HG02763 (cell line): ENCODE results near the gene NLRP3.
A peak's percentile ranks its signal among the peaks of the same experiment; 100 is the strongest.
"Not testable (repeated sequence)": the region's sequence is repeated elsewhere in the genome, so short reads cannot be mapped to it uniquely, and the experiment has no call there.

Experiments
- ATAC-seq: cut with Tn5 transposase; IDR thresholded peaks from one replicate; pipeline ENCODE4 v1.9.1; 2021; ENCODE audit warnings: mild to moderate bottlenecking, moderate library complexity; ENCODE audit not compliant: unreplicated experiment

Gene NLRP3

DNA sequence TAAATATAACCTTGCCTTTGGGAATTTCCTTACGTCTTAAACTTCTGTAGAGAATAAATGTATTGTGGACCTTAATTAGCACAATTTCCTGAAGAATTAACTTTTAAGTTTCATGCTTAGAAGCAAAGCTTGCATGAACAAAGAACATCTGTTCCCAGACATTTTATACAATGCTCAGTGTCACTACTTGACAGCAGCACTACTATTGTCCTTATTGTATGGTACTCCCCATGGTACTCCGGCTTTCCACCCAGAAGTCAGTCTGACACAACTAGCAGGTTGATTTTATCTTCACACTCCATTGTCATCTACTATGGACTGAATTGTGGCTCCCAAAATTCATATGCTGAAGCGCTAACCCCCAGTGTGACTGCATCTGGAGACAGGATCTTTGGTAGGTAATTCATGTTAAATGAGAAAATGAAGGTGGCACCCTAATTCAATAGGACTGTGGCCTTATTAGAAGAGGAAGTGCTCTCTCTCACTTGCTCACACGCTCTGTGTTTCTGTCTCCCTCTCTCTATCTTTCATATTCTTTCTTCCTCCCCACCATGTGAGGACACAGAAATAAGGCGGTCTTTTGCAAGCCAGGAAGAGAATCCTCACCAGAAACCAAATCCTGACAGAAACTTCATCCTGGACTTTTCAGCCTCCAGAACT, 52.6 kb downstream of the NLRP3 start:
- no peak for ATAC-seq

DNA sequence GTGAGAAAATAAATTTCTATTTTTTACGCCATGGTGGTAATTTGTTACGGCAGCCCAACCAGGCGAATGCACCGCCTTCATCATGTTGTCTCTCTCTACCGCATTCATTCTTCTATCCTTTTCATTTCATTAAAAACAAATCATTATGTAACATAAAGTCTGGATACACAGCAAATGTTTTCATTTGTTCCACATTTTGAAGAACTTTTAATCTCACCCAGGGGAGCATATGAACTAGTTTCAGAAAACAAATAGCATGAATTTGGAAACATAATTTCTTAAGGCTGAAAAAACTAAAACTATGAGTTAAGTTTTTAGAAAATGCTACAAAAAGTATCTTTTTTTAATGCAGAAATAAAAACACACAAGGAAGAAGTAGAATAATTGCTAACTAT, 53.2 kb downstream of the NLRP3 start:
- no peak for ATAC-seq

DNA sequence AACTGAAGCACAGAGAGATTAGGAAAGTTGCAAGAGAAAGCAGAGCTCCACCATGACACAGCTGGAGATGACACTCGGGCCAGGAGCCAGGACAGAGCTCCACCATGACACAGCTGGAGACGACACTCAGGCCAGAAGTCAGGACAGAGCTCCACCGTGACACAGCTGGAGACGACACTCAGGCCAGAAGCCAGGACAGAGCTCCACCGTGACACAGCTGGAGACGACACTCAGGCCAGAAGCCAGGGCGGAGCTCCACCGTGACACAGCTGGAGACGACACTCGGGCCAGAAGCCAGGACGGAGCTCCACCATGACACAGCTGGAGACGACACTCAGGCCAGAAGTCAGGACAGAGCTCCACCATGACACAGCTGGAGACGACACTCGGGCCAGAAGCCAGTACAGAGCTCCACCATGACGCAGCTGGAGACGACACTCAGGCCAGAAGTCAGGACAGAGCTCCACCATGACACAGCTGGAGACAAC, 55.0 kb downstream of the NLRP3 start:
- not testable (repeated sequence) for ATAC-seq

DNA sequence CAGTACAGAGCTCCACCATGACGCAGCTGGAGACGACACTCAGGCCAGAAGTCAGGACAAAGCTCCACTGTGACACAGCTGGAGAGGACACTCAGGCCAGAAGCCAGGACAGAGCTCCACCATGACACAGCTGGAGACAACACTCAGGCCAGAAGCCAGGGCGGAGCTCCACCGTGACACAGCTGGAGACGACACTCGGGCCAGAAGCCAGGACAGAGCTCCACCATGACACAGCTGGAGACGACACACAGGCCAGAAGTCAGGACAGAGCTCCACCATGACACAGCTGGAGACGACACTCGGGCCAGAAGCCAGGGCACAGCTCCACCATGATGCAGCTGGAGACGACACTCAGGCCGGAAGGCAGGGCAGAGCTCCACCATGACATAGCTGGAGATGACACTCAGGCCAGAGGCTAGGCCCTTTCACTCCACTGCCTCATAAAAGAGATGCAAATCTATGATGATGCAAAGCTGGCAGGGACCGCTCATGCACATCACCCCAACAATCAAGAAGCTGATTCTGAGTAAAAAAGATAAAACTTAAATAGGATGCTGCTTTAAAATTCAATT, 55.6 kb downstream of the NLRP3 start:
- no peak for ATAC-seq

DNA sequence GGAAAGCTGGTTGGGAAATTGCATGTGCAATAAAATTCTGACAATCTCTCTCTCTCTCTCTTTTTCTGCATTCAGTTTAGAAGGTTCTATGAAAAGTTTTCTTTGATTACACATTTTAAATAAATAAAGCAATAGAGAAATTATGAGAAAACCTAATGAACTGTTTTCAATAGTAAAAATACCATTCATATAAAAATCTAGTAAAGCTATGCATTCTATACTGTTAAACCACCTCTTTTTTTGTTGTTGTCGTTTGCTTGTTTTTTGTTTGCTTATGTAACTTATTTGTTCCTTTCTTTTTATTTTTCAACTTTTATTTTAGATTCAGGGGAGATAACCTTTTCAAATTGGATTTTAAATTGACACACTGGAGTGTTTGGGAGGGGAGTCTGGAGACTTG, 56.1 kb downstream of the NLRP3 start:
- ATAC-seq, result no peak

DNA sequence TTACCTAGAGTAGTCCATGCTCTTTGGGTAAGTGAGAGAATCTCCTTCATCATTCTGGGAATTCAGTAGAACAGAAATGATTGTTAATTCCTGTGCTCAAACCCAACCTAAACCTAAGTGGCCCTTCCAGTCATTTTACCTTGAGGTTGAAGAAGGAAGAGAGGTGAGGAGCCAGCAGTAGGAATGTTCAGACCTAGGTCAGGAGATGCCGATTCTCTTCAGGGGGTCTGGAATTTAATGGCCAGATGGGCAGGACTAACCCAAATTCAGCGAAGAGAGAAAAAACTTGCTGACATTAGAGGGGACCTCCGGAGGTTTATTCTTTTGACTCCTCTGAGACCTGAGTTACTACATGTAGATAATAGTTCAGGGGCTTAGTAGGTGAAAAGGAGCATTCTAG, 58.4 kb downstream of the NLRP3 start:
- ATAC-seq, result no peak

DNA sequence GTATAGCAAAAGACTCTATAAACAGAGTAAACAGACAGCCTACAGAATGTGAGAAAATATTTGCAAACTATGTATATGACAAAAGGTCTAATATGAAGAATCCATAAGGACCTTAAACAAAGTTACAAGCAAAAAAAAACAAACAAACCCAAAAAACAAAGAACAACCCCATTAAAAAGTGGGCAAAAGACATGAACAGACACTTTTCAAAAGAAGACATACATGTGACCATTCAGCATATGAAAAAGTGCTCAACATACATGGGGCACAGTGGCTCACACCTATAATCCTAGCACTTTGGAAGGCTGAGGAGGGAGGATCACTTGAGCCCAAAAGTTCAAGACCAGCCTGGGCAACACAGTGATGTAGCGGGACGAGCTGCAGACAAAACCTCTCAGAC, 59.8 kb downstream of the NLRP3 start:
- ATAC-seq, result no peak

DNA sequence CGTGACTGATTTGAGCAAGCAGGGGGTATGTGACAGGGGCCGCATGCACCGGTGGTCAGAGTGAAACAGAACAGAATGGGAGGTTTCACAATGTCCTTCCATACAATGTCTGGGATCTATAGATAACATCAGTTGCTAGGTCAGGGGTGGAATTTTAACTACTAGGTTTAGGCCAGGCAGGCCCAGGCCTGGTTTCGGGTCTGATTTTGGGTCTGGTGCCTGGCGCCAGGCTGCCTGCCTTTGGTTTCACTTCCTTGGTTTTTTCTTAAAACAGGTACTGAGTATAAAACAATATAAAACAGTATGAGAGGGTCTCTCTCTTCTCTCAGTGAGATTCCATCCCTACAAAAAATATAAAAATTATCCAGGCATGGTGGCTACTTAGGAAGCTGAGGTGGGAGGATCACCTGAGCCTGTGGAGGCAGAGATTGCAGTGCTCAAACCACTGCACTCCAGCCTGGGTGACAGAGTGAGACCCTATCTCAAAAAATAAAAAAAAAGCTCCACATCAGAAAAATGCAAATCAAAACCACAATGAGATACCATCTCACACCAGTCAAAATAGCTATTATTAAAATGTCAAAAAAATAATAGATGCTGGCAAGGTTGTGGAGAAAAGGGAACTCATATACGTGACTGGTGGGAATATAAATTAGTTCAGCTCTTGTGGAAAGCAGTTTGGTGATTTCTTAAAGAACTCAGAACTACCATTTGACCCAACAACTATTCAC, 60.5 kb downstream of the NLRP3 start:
- not testable (repeated sequence) for ATAC-seq

DNA sequence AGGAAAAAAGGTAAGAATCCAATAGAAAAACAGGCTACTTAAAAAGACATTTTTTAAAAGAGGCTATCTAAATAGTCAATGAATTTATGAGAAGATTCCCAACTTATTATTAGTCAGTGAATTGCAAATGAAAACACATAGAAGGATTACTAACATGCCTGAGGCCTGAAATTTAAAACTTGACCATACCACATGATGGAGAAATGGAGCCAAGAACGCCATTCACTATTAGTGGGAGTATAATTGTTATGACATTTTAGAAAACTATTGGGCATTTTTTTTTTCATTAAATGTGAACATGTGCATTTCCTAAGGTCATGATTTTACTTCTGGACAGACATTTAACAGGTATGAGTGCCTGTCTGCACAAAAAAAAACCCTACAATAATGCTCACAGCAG, 66.8 kb downstream of the NLRP3 start:
- ATAC-seq, result no peak

DNA sequence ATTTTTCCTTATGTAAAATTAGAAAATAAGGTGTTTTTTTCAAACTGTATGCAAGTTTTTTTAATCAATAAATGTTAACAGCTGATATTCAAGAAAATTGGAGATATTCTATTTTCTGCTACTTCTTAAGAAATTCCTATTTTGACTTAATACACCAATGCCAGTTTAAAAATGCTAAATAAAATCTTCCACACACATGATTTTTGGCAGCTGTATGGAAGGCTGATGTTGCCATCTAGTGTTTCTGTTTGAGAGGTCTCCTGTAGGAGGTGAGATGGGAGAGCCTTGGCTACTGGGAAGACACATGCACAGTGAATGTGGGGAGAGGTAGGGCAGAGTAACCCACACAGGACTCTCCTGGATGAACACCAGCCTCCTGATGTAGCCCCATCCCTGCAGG, 71.1 kb downstream of the NLRP3 start:
- peak; percentile 73 for ATAC-seq

DNA sequence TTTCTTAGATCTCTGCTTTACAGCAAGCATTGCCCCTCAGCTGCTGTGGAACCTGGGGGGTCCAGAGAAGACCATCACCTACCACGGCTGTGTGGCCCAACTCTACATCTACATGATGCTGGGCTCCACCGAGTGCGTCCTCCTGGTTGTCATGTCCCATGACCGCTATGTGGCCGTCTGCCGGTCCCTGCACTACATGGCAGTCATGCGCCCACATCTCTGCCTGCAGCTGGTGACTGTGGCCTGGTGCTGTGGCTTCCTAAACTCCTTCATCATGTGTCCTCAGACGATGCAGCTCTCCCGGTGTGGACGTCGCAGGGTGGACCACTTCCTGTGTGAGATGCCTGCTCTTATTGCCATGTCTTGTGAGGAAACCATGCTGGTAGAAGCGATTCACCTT, 75.4 kb downstream of the NLRP3 start:
- ATAC-seq, result no peak

DNA sequence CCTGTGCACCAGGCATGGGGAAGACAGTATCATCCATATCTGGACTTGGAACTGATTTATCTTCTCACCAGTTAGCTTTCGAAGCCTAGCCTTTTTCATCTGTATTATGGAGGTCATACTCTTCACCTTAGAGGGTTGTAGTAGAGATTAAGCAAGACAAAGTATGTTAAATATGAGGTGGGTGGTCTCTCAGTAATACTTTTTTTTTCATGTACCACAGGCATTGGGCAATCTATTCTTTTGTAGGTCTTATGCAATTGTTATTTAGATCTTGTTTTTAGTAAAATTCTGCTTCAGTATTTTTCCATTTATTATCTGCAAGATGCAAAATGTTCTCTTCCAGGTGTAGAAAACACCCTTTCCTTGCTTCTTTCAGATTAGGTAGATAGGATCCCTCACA, 77.1 kb downstream of the NLRP3 start:
- ATAC-seq, result no peak

DNA sequence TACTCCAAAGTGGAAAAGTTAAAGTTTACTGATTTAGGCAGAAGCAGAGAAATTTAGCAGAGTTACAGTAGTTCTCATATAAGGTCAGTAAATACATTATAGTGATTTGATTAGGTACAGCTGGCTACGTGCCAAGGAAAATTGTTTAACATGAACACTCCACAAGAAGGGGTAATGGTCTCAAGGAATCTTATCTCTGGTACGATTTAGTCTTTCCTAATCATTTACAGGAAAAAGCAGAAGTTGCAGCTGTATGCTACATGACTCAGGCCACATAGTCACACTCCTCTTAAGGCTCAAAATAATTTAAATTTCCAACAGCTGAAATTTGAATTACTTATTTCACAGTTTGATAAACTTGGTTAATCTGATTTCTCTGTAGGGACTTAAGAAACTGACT, 78.8 kb downstream of the NLRP3 start:
- ATAC-seq, result no peak

DNA sequence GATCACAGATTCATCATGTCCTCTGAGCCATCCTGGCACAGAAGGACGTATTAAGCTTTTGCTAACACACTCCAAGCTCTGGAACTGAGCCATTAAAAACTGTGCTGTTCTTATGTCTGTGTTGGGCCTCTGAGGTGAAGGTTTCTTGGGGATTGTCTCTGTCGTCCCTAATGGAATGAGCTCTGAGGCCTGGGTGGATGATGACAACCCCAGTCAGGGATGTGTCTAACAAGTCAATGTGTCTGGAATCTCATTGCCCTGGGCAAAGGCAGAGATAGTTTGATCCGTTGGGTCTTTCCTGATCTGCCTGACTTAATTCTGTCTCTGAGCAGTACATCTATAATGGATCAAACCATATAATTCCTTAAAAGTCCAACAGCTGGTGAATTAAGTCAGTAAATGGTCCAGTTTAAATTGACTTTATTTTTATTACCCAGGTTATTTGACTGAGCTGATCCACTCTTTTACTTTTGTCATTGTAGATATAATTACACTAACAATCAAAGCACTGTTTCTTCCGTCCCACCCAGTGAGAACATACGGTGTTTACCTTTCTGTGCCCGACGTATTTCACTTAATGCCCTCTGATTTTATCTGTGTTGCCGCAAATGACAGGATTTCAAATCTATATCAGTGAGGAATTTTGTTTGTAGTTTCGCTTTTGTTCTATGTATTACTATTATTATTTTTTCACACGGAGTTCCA, 80.8 kb downstream of the NLRP3 start:
- no peak for ATAC-seq
